IPS-20b (cell line): ENCODE measurements around the gene ISG15.
"Not testable (repeated sequence)": the region's sequence is repeated elsewhere in the genome, so short reads cannot be mapped to it uniquely, and the experiment has no call there.

Source experiments
- H3K27ac ChIP-seq: one replicate; pipeline ENCODE4 v1.5.1; 2013; ENCODE audit warnings: low read length
- H3K27me3 ChIP-seq: 2 replicates; pipeline ENCODE4 v1.6.1; 2013; ENCODE audit warnings: mild to moderate bottlenecking, low read length, inconsistent platforms; ENCODE audit not compliant: insufficient read depth
- H3K36me3 ChIP-seq: 2 replicates; pipeline ENCODE4 v1.6.1; 2013; ENCODE audit warnings: low read depth, mild to moderate bottlenecking, inconsistent platforms, low read length, moderate library complexity; ENCODE audit not compliant: insufficient read depth
- H3K4me1 ChIP-seq: 2 replicates; pipeline ENCODE4 v1.6.1; 2013; ENCODE audit warnings: mild to moderate bottlenecking, control low read depth, inconsistent platforms, low read length, moderate library complexity; ENCODE audit not compliant: insufficient read depth
- H3K4me3 ChIP-seq: 2 replicates; pipeline ENCODE4 v1.5.1; 2013; ENCODE audit warnings: mild to moderate bottlenecking, low read length, inconsistent platforms
- H3K9ac ChIP-seq: 2 replicates; pipeline ENCODE4 v1.6.1; 2013; ENCODE audit warnings: low read depth, mild to moderate bottlenecking, inconsistent platforms, low read length, moderate library complexity
- H3K9me3 ChIP-seq: 2 replicates; pipeline ENCODE4 v1.6.1; 2013; ENCODE audit warnings: mild to moderate bottlenecking, low read depth, low read length, inconsistent platforms; ENCODE audit not compliant: insufficient read depth

The ISG15 gene

GRCh38 chr1:991275-991674 lies 22.0 kb upstream of the ISG15 start:
- not testable (repeated sequence) for H3K27ac ChIP-seq, H3K9me3 ChIP-seq, H3K4me1 ChIP-seq, H3K36me3 ChIP-seq, H3K4me3 ChIP-seq, H3K9ac ChIP-seq
- H3K27me3 ChIP-seq, result peaks cover 81% of the 10 kb centered on the region

GRCh38 chr1:991895-992294 lies 21.4 kb upstream of the ISG15 start:
- Histone ChIP-seq H3K27ac (no peak overlapping the region), H3K36me3 (no peaks in the 10 kb centered on the region), H3K4me1 (no peaks in the 10 kb centered on the region), H3K9ac (no peak overlapping the region), H3K4me3 (no peak overlapping the region), H3K9me3 (no peaks in the 10 kb centered on the region), H3K27me3 (peaks cover 82% of the 10 kb centered on the region)

GRCh38 chr1:992362-992761 lies 20.9 kb upstream of the ISG15 start:
- Histone ChIP-seq H3K27ac (no peak overlapping the region), H3K9me3 (no peaks in the 10 kb centered on the region), H3K4me3 (no peak overlapping the region), H3K36me3 (no peaks in the 10 kb centered on the region), H3K27me3 (peaks cover 86% of the 10 kb centered on the region), H3K9ac (no peak overlapping the region), H3K4me1 (no peaks in the 10 kb centered on the region)

- Histone ChIP-seq H3K27ac (no peak overlapping the region), H3K36me3 (no peaks in the 10 kb centered on the region), H3K9me3 (no peaks in the 10 kb centered on the region), H3K4me3 (no peak overlapping the region), H3K4me1 (no peaks in the 10 kb centered on the region), H3K27me3 (peaks cover 91% of the 10 kb centered on the region), H3K9ac (no peak overlapping the region)
Observed at GRCh38 chr1:993379-993995, 19.8 kb upstream of the ISG15 start.

- H3K4me1 ChIP-seq, result not testable (repeated sequence)
Observed at GRCh38 chr1:994546-994945, 18.8 kb upstream of the ISG15 start.

GRCh38 chr1:995665-996633 lies 17.3 kb upstream of the ISG15 start:
- H3K9me3 ChIP-seq, result no peaks in the 10 kb centered on the region
- H3K9ac ChIP-seq, result no peak overlapping the region
- H3K4me3 ChIP-seq, result no peak overlapping the region
- no peaks in the 10 kb centered on the region for H3K36me3 ChIP-seq
- no peaks in the 10 kb centered on the region for H3K4me1 ChIP-seq
- peaks cover 94% of the 10 kb centered on the region for H3K27me3 ChIP-seq
- no peak overlapping the region for H3K27ac ChIP-seq

More at GRCh38 chr1:994546-994945, 18.8 kb upstream of the ISG15 start:
- not testable (repeated sequence) for H3K27ac ChIP-seq, H3K9ac ChIP-seq, H3K4me3 ChIP-seq, H3K36me3 ChIP-seq, H3K9me3 ChIP-seq
- peaks cover 91% of the 10 kb centered on the region for H3K27me3 ChIP-seq

GRCh38 chr1:996851-997712 lies 16.2 kb upstream of the ISG15 start:
- Histone ChIP-seq H3K27ac (no peak overlapping the region), H3K27me3 (peaks cover 96% of the 10 kb centered on the region), H3K36me3 (no peaks in the 10 kb centered on the region), H3K9ac (no peak overlapping the region), H3K4me3 (no peak overlapping the region), H3K4me1 (no peaks in the 10 kb centered on the region), H3K9me3 (no peaks in the 10 kb centered on the region)

- no peak overlapping the region for H3K9ac ChIP-seq
- H3K27me3 ChIP-seq, result peaks cover 98% of the 10 kb centered on the region
- no peaks in the 10 kb centered on the region for H3K36me3 ChIP-seq
- no peaks in the 10 kb centered on the region for H3K4me1 ChIP-seq
- no peaks in the 10 kb centered on the region for H3K9me3 ChIP-seq
- no peak overlapping the region for H3K4me3 ChIP-seq
- H3K27ac ChIP-seq, result no peak overlapping the region
Observed at GRCh38 chr1:997713-997992, 15.6 kb upstream of the ISG15 start.

GRCh38 chr1:997993-998744 lies 15.1 kb upstream of the ISG15 start:
- Histone ChIP-seq H3K9me3 (no peaks in the 10 kb centered on the region), H3K27me3 (peaks cover 98% of the 10 kb centered on the region), H3K4me1 (no peaks in the 10 kb centered on the region), H3K27ac (no peak overlapping the region), H3K4me3 (no peak overlapping the region), H3K9ac (no peak overlapping the region), H3K36me3 (no peaks in the 10 kb centered on the region)

GRCh38 chr1:998745-998994 lies 14.6 kb upstream of the ISG15 start:
- Histone ChIP-seq H3K9ac (no peak overlapping the region), H3K9me3 (no peaks in the 10 kb centered on the region), H3K4me1 (no peaks in the 10 kb centered on the region), H3K27me3 (peaks cover 98% of the 10 kb centered on the region), H3K36me3 (no peaks in the 10 kb centered on the region), H3K4me3 (no peak overlapping the region; the same call in 1 of the 2 replicates), H3K27ac (no peak overlapping the region)

GRCh38 chr1:998995-999724 lies 14.1 kb upstream of the ISG15 start:
- H3K9me3 ChIP-seq, result no peaks in the 10 kb centered on the region
- H3K27ac ChIP-seq, result no peak overlapping the region
- H3K27me3 ChIP-seq, result peaks cover 99% of the 10 kb centered on the region
- H3K4me1 ChIP-seq, result no peaks in the 10 kb centered on the region
- H3K9ac ChIP-seq, result no peak overlapping the region
- H3K4me3 ChIP-seq, result no peak overlapping the region; the same call in 1 of the 2 replicates
- no peaks in the 10 kb centered on the region for H3K36me3 ChIP-seq
